Putamen (tissue), 1 donor: ENCODE measurements around the gene CEP170B.
"Not testable (repeated sequence)": the region's sequence is repeated elsewhere in the genome, so short reads cannot be mapped to it uniquely, and the experiment has no call there.

Experiments
- DNase-seq: peaks from one replicate; pipeline ENCODE4 v3.0.0-alpha.2; 2016; ENCODE audit warnings: low spot score

The CEP170B gene

DNA sequence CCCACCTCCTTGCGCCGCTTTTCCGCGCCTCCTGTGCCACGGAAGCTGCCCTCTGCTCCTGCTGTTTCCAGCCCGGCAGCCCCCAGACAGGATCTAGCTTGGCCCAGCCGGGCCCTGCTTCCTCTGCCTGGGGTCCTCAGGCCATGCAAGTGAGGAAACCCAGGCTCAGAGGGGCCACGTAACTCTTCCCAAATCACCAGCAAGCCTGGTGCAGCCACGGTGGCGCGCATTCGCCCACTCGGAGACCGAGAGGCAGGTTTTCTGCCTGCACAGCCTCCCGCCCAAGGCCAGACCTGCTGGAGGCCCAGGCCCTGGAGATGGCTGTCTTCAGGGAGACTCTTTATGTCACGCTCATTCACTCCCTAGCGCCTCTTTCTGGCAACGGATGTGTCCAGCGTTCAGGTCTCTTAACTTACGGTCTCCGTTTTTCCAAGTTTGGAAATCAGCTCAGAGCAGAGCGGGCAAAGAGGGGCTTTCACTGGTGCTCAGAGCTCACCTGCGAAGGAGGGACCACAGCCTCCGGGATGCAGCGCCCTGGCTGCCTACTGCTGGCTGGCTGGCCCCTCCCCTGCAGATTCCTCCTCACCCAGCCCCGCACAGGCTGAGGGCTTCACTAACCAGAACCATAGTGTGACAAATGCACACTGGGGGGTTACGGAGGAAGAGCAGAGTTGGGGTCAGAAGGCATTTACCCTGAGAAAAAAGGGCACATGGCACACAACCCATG lies 20.6 kb upstream of the CEP170B start:
- no peak for DNase-seq

DNA sequence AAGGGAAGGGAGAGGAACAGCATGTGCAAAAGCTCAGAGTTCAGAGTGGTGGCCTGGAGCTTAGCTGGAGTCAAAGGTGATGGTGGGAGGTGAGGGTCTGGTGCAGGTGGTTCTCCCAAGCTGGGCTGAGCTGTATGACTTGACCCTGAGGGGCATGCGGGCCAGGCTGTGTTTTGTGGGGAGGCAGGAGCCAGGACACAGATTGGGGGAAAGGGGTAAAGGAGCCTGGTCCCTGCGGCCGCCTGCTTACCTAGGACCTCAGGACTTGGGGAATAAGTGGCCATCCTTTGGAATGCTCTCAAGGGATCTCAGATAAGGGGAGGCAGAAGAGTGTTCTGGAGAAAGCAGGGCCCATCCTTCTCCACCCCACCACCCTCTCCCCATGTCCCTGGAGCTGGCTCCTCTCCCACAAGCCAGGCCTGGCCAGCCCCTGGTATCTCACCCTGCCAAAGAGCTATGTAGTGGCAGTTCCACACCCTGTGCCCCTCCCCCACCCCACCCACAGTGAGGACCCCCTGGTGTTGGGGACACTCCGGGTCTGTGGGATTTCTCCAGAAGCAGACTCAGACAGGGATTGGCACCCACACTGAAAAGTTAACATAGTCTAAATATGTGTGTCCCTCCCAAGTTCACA lies 19.9 kb upstream of the CEP170B start:
- no peak for DNase-seq

- no peak for DNase-seq
Measured at GRCh38 chr14:104845834-104846441, 19.1 kb upstream of the CEP170B start.

DNA sequence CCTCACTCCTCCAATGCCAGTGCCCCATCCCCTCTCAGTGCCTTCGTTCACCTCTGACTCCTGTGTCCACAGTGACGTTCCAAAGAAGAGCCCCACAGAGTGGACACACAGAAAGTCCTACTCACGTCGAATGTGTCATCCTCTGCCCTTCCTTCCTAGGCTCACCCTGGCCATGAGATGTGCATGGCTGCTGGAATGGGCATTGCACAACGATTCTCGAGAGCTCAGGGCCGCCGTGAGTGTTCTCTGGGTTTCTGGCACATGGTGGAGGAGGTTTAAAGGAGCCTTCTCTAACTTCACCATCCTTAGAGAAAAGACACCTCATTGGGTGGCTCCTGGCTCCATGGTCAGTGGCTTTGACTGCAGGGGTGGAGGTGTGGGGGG lies 12.8 kb upstream of the CEP170B start:
- DNase-seq, result no peak

DNA sequence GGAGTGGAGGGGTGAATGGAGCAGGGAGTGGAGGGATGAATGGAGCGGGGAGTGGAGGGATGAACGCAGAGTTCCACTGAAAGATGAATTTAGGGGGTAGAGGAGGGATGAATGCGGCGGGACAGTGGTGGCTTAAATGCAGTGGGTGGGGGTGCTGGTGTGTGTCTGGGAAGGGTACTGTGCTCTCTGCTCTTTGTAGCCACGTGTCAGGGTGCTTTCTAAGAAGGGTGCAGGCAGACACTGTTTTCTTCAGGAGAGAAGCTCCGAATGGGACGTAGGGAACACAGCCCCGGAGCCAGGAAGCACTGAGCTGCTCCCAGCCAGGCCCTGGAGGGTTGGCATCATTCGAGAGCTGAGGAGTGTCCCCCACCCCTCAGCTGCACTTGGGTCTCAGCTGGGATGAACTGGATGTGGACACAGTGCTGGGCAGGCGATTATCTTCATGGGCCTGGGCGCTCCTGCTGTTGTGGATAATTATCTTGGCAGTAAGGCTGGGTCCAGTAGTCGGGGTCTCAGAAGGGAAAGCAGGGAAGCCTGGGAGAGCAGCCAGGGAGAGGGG lies 9.5 kb upstream of the CEP170B start:
- DNase-seq, result no peak

DNA sequence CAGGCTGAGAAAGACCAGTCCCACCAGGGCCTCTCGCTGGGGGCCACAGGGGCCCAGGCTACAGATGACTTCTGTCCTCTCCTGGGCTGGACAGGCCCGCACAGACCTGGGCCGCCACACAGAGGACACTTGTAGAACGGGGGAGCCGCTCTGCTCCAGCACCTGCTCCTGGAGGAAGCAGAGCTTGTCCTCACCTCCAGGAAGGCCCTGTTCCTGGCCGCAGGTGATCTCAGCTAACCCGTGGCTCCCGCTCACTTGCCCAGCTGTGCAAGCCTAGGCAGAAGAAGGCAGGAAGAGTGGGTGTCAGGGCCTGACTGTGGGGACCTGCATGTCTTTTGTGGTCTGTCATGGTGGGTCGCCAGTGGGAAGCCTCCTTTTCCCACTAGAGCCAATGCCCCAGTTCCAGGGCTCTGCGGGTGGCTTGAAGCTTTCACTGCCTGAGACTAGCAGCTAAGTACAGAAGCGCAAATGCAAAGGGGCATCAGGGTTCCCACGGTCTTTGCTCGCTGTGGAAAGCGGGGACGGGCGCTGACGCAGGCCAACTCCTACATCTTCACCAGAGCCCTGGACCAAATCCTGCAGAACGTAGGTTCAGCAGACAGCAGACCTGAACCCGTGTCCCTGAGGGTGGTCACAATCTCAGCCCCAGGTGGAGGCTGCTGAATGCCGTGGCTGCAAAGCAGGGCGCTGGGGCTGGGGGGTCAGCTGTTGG lies 8.8 kb upstream of the CEP170B start:
- DNase-seq, result no peak

DNA sequence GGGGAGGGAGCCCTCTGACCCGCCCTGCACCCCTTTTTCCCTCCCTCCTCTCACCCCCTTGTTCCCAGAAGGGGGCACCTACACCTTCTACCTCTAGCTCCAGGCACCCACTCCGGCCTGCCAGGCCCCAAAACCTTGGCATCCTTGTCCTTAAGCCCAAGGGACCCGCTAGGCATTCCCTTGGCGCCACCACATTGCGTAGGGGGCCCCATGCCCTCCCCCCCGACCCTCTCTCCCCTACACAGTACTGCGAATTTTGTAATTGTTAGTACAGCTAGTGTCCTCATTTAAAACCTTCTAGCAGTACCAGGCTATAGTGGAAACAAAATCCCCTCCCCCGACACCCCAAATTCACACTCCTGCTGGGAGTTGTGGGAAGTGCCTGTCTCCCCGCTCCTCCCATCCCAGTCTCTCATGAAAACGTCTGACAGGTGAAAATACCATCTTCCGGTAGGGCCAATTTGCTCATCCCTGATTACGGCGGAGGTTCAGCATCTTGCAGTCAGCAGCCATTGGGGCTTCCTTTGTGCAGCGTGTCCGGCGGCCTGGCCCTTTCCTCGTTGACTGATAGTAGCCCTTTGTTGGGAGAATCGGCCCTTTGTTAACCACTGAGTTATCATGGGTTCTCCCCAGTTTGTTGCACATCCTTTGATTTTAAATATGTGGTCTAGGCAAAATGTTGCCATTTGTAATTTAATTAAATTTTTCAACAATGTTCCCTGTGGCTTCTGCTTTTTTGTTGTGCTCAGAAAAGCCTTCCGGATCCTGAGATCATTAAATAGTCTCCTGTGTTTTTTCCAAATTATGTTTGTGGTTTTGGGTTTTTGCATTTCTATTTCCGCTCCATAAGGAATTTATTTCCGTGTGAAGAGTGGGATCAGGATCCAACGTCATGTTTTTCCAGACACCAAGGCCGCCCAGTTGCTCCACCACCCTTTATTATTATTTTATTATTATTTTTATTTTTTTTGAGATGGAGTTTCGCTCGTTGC lies 7.9 kb upstream of the CEP170B start:
- DNase-seq, result peak; percentile 68

DNA sequence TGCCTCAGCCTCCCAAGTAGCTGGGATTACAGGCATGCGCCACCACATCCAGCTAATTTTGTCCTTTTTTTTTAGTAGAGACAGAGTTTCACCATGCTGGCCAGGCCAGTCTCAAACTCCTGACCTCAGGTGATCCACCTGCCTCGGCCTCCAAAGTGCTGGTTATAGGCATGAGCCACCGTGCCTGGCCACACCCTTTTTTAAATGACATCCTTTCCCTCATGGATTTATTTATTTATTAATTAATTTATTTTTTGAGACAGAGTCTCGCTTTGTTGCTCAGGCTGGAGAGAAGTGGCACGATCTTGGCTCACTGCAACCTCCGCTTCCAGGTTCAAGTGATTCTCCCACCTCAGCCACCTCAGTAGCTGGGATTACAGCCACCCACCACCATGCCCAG lies 7.1 kb upstream of the CEP170B start:
- DNase-seq, result not testable (repeated sequence)

DNA sequence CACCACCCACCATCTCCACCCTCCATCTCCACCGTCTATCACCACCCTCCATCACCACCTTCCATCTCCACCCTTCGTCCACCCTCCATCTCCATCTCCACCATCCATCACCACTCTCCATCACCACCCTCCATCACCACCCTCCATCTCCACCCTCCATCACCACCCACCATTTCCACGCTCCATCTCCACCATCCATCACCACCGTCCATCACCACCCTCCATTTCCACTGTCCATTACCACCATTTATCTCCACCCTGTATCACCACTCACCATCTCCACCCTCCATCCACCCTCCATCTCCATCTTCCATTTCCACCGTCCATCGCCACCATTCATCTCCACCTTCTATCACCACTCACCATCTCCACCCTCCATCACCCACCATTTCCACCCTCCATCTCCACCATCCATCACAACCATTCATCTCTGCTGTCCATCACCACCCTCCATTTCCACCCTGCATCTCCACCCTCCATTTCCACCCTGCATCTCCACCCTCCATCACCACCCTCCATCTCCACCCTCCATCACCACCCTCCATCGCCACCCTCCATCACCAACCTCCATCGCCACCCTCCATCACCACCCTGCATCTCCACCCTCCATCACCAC lies 6.1 kb upstream of the CEP170B start:
- DNase-seq, result no peak

- DNase-seq, result no peak
Measured at GRCh38 chr14:104859900-104860299, 5.2 kb upstream of the CEP170B start.

DNA sequence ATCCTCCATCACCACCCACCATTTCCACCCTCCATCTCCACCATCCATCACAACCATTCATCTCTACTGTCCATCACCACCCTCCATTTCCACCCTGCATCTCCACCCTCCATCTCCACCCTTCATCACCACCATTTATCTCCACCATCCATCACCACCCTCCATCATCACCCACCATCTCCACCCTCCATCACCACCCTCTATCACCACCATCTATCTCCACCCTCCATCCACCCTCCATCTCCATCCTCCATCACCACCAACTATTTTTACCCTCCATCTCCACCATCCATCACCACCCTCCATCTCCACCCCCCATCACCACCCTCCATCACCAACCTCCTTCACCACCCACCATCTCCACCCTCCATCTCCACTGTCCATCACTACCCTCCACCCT lies 4.7 kb upstream of the CEP170B start:
- DNase-seq, result no peak

DNA sequence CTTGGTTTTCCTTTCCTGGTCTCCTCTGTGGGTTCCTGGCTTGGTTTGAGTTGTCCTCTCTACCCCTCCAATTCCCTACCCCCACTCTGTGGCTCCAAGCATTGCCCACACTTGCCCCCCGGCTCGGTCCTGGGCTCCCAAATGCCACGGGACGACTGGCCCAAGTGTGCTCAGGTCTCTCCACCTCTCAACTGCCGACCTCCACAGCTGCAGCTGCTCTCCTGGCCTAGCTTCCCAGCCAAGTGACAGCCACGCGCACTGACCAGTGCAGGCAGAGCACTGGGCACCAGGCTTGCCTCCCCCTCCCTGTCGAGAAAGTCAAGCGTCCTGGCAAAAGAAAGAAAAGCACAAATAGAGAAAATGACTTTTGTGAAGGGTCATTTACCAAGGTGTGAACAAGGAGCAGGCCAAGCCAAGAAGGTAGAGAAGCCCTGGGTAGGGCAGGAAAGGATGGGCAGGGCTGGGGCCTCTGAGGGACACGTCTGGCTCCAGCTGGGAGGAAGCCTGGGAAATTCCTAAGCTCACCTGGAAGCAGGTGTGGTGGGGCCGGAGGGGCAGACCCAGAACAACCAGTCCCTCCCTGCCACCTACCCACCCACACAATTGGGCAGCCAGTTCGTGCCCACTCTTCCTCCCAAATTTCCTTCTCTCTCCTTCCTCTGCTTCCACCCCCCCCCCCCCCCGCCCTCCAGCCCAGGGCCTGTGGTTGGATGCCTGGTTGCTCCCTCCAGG lies 1.8 kb upstream of the CEP170B start:
- no peak for DNase-seq

GRCh38 chr14:104863923-104864266 lies 1.2 kb upstream of the CEP170B start:
- DNase-seq, result no peak

DNA sequence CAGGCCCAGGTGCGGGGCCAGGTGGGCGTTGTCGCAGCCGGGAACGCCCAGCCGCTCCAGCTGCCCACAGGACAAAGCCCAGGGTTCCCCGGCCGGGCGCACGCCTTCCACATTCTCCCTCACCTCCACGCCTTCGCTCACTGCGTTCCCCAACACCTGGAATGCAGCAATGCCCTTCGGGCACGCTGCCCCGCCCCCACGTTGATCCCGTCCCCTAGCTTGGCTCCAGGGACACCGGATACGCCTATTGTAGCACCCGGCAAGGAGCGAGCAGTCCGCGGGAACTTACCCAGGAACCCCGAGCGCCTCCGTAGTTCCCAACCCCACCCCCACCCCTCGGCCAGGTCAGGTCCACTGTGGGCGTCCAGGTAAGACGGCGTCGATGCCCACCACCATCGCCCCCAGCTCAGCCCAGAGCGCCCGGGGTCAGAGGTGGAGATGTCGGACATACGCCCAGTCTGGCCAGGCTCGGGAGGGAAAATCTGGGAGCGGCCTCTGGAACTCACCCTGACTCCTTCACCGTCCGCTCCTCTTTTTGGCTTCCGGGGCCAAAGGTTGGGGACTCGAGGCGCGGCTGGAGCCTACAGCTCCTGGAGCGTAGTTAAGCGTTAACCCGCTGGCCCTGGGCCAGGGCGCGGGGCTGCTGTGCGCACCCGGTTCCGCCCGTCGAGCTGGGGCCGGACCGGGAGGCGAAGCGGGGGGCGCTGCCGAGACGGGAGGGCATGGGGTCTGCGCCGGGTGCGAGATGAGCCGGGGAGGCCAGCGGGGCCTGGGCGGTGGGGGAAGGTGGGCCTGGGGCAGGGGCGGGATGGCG lies 594 bp upstream of the CEP170B start:
- DNase-seq, result no peak

DNA sequence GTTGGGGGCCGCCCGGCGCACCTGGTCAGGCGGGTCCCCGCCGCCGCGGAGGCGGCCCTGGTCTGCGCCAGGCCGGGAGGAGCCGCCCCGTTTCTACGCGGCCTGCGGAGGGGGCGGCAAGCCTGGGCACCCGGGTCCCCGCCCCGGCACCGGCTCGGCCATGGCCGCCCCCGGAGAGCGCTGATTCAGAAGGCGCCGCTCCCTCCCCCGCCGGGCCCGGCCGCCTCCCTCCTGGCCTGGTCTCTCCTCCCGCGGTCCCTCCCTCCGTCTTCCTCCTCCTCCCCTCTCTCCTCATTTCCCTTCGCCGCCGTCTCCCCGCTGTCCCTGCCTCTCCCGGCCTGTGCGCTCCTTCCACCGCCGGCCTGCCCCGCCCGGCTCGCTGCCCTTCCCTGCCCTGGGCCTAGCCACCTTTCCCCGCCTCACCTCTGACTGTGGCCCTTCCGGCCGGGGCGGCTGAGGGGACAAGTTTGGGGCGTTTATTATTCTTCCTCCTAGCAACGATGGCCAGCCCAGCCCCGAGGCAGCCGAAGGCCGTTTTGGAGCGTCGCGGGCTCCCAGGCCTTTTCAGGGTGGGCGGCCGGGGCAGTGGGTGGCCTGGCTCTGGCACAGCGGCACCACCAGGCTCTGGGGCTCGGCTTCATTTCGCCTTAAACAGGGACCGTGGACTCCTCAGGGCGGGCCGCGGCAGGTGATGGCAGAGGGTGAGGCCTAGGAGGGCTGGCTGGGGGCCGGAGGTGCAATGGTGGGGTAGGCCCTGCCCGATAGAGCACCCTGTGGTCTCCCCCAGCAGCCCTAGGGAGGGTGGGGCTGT lies 768 bp downstream of the CEP170B start:
- DNase-seq, result peak; percentile 17

- no peak for DNase-seq
Measured at GRCh38 chr14:104866451-104867370, 1.6 kb downstream of the CEP170B start.

DNA sequence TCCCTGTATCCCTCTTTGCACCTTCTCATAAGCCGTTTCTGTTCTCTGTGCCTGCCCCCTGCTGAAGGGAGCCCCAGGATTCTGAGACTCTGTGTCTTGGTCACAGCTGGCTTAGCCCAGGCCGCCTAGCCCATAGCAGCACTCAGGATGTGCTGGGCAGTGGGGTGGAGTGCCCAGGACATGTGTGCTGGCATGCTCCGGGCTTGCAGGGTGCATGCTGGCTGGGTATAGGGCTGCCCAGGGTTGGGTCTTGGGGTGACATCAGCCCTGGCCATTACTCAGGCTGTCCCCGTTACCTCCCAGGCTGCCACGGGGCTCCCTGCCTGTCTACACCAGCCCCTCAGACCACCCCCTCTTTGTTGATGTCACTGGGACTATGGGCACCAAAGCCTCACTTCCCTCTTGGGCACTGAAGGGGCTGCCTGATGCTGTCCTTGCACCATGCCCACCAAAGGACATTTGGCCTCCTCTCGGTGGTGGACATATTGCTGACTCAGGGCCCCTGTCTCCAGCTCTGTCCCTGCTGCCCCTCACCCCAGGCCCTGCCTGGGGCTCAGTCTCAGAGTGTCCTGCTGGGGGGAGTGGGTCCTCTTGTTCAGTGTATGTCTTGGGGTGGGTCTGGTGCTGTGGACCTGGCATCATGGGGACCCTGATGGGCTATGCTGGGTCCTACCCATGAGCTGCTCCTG lies 2.4 kb downstream of the CEP170B start:
- no peak for DNase-seq
